CD4-positive, alpha-beta T cell (primary cell): Measurements from ENCODE around the gene TENT4A. TPM values are rescaled to one million over a fixed set of nuclear protein-coding genes. Genes with fewer than 3 reads are reported as not detected.

Source experiments
- ATAC-seq: fragments of 200-7000 bp; cut with Tn5 transposase; one replicate; pipeline ENCODE4 v1.10.0; 2022; ENCODE audit warnings: mild to moderate bottlenecking; ENCODE audit not compliant: poor library complexity
- CTCF ChIA-PET: fragments of 350-600 bp; sonication (Branson Sonifier 250); formaldehyde crosslinking; loops from one replicate; lab custom pipeline; 2021; ENCODE audit warnings: antibody characterized with exemption, inconsistent platforms; lab: Charles Lee
- POLR2A ChIA-PET: fragments of 350-600 bp; sonication (Branson Sonifier 250); formaldehyde crosslinking; loops from one replicate; lab custom pipeline; 2021; ENCODE audit warnings: antibody characterized with exemption, inconsistent platforms; lab: Charles Lee
- DNase-seq, 14 experiments: peaks; one replicate each; pipeline ENCODE4 v3.0.0-alpha.2; 2013 to 2020; ENCODE audit warnings: mixed read lengths in 2 of 14
- H3K27ac ChIP-seq, 2 donors: one replicate each; pipeline versions ENCODE4 v1.5.1 to v1.7.0; 2013; ENCODE audit warnings: low read length in 2 of 2, low read depth in 1 of 2, mild to moderate bottlenecking in 1 of 2
- H3K27me3 ChIP-seq, 2 experiments: 1 replicate in 1 of 2; 2 replicates in 1 of 2; pipeline versions ENCODE4 v1.6.1 to v1.7.0; 2013; ENCODE audit warnings: low read length in 2 of 2, control low read depth in 1 of 2, mild to moderate bottlenecking in 1 of 2, moderate library complexity in 1 of 2; ENCODE audit not compliant: insufficient read depth in 2 of 2, control insufficient read depth in 1 of 2
- H3K36me3 ChIP-seq: one replicate; pipeline ENCODE4 v1.6.1; 2013; ENCODE audit warnings: low read length, control low read depth; ENCODE audit not compliant: insufficient read depth
- H3K4me1 ChIP-seq: one replicate; pipeline ENCODE4 v1.6.1; 2013; ENCODE audit warnings: low read length, control low read depth; ENCODE audit not compliant: insufficient read depth
- H3K4me3 ChIP-seq: one replicate; pipeline ENCODE4 v1.5.1; 2013; ENCODE audit warnings: mild to moderate bottlenecking, low read length, moderate library complexity
- H3K9me3 ChIP-seq, 2 experiments: 1 replicate in 1 of 2; 2 replicates in 1 of 2; pipeline versions ENCODE4 v1.6.1 to v1.7.0; 2013; ENCODE audit warnings: low read length in 2 of 2, mild to moderate bottlenecking in 2 of 2, control low read depth in 1 of 2, moderate library complexity in 1 of 2; ENCODE audit not compliant: control insufficient read depth in 1 of 2, insufficient read depth in 1 of 2
- H3K27ac Mint-ChIP-seq: one replicate; pipeline ENCODE4 v1.8.0; 2020; ENCODE audit warnings: mixed read lengths
- H3K27me3 Mint-ChIP-seq: one replicate; pipeline ENCODE4 v1.8.0; 2021; ENCODE audit warnings: mixed read lengths
- H3K36me3 Mint-ChIP-seq: one replicate; pipeline ENCODE4 v1.8.0; 2021; ENCODE audit warnings: low read depth, mixed read lengths
- H3K4me1 Mint-ChIP-seq: one replicate; pipeline ENCODE4 v1.8.0; 2021; ENCODE audit warnings: low read depth, mixed read lengths
- H3K4me3 Mint-ChIP-seq: one replicate; pipeline ENCODE4 v1.8.0; 2020; ENCODE audit warnings: mild to moderate bottlenecking, mixed read lengths
- H3K9me3 Mint-ChIP-seq: one replicate; pipeline ENCODE4 v1.8.0; 2020; ENCODE audit warnings: mixed read lengths
- CTCF ChIP-seq: fragments of 200-600 bp; IDR thresholded peaks from one replicate; pipeline ENCODE4 v1.8.0; 2022; ENCODE audit warnings: antibody characterized with exemption, mild to moderate bottlenecking
- intact Hi-C, 2 experiments: fragments of 100-400 bp; cut with DNase I in 1 of 2; cut with micrococcal nuclease in 1 of 2; formaldehyde crosslinking; loops; one replicate each; pipeline versions ENCODE4 v1.15.1 to v1.9.0; 2023 to 2025; cut with DNase I, micrococcal nuclease
- total RNA-seq, 174 experiments: library from RNA in 2 of 174; stranded (reverse) in 2 of 174; gene quantifications; one replicate each; pipeline ENCODE4 v1.2.3 and lab custom pipeline; 2021 to 2026

Gene TENT4A
- total RNA-seq, 2 experiments from 2014 or later: 49.2 to 51.9 TPM

GRCh38 chr5:6781716-6782115, 68.5 kb downstream of the TENT4A start:
- DNase-seq (no peak), ATAC-seq (no peak)
- Mint-ChIP-seq H3K4me3 (no peak overlapping the region), H3K27me3 (no peaks in the 10 kb centered on the region), H3K4me1 (no peaks in the 10 kb centered on the region), H3K9me3 (no peaks in the 10 kb centered on the region), H3K27ac (no peak overlapping the region), H3K36me3 (no peaks in the 10 kb centered on the region)
- H3K4me1 ChIP-seq: no peaks in the 10 kb centered on the region
- no peak for TF ChIP-seq CTCF
- H3K27ac ChIP-seq: no peak overlapping the region
- H3K36me3 ChIP-seq: no peaks in the 10 kb centered on the region
- intact Hi-C loops: loop anchor here in 1 of 2 experiments (5.0 kb wide), 1 partner anchor 966 kb away; no protein-coding TSS in a partner anchor
- CTCF ChIA-PET: no interaction called here
- POLR2A ChIA-PET: no interaction called here
- peaks cover 0 to 4% of the 10 kb centered on the region in 2 experiments for H3K9me3 ChIP-seq
- H3K4me3 ChIP-seq: no peak overlapping the region
- no peaks in the 10 kb centered on the region for H3K27me3 ChIP-seq

- no peaks in the 10 kb centered on the region for H3K36me3 Mint-ChIP-seq
- DNase-seq (no peak), ATAC-seq (no peak)
- ChIA-PET POLR2A (no interaction called here), CTCF (no interaction called here)
- Histone ChIP-seq H3K9me3 (peaks cover 0 to 4% of the 10 kb centered on the region in 2 experiments), H3K4me1 (no peaks in the 10 kb centered on the region), H3K27ac (no peak overlapping the region), H3K4me3 (no peak overlapping the region), H3K27me3 (no peaks in the 10 kb centered on the region), H3K36me3 (no peaks in the 10 kb centered on the region)
- no peaks in the 10 kb centered on the region for H3K27me3 Mint-ChIP-seq
- no peak overlapping the region for H3K4me3 Mint-ChIP-seq
- H3K27ac Mint-ChIP-seq: no peak overlapping the region
- no peaks in the 10 kb centered on the region for H3K9me3 Mint-ChIP-seq
- no peak for TF ChIP-seq CTCF
- intact Hi-C loops: loop anchor here in 1 of 2 experiments (5.0 kb wide), 1 partner anchor 964 kb away; no protein-coding TSS in a partner anchor
- no peaks in the 10 kb centered on the region for H3K4me1 Mint-ChIP-seq
These were observed 70.6 kb downstream of the TENT4A start for GRCh38 chr5:6783787-6784186.

- ATAC-seq: no peak
- POLR2A ChIA-PET: no interaction called here
- CTCF ChIA-PET: no interaction called here
- Mint-ChIP-seq H3K4me3 (no peak overlapping the region), H3K4me1 (no peaks in the 10 kb centered on the region), H3K9me3 (no peaks in the 10 kb centered on the region), H3K27me3 (no peaks in the 10 kb centered on the region), H3K36me3 (no peaks in the 10 kb centered on the region), H3K27ac (no peak overlapping the region)
- intact Hi-C loops: loop anchor here in 1 of 2 experiments (5.0 kb wide), 1 partner anchor 963 kb away; no protein-coding TSS in a partner anchor
- Histone ChIP-seq H3K4me1 (no peaks in the 10 kb centered on the region), H3K27me3 (no peaks in the 10 kb centered on the region), H3K27ac (no peak overlapping the region), H3K4me3 (no peak overlapping the region), H3K9me3 (peaks cover 0 to 4% of the 10 kb centered on the region in 2 experiments), H3K36me3 (no peaks in the 10 kb centered on the region)
- DNase-seq: no peak
- no peak for TF ChIP-seq CTCF
These were observed 71.2 kb downstream of the TENT4A start for GRCh38 chr5:6784481-6784880.
